HFFc6 (cell line): ENCODE measurements around the gene KCNMA1. TPM values are rescaled to one million over a fixed set of nuclear protein-coding genes. Genes with fewer than 3 reads are reported as not detected.

Experiments
- DNase-seq: peaks from one replicate; pipeline ENCODE4 v3.0.0-alpha.2; 2018
- H3K27ac Mint-ChIP-seq: 2 replicates; pipeline ENCODE4 v1.8.0; 2020; ENCODE audit warnings: mild to moderate bottlenecking, mixed read lengths
- H3K27me3 Mint-ChIP-seq: 2 replicates; pipeline ENCODE4 v1.8.0; 2021; ENCODE audit warnings: mild to moderate bottlenecking, moderate library complexity, mixed read lengths; ENCODE audit not compliant: insufficient read depth
- H3K36me3 Mint-ChIP-seq: 2 replicates; pipeline ENCODE4 v1.8.0; 2021; ENCODE audit warnings: low read depth, mixed read lengths
- H3K4me1 Mint-ChIP-seq: 2 replicates; pipeline ENCODE4 v1.8.0; 2020; ENCODE audit warnings: low read depth, mixed read lengths
- H3K4me3 Mint-ChIP-seq: 2 replicates; pipeline ENCODE4 v1.8.0; 2020; ENCODE audit warnings: mild to moderate bottlenecking, moderate library complexity, mixed read lengths
- H3K9me3 Mint-ChIP-seq: 2 replicates; pipeline ENCODE4 v1.8.0; 2020; ENCODE audit warnings: mild to moderate bottlenecking, mixed read lengths
- total RNA-seq, 6 experiments: library from RNA; stranded (reverse); fragmentation: NEBNext Ultra II Directional; extraction: Animal tissue kit (Norgen Biotek cat#: 25700); gene quantifications; 2 replicates in 1 of 6; 3 replicates in 5 of 6; pipeline ENCODE4 v1.2.3, GENCODE V29; 2021
- TF ChIP-seq, protein P1 (sequence below): fragments of 200-600 bp; sonication (generic); IDR thresholded peaks from 2 replicates; pipeline ENCODE4 v1.5.0; 2021; ENCODE audit warnings: antibody characterized with exemption, mild to moderate bottlenecking

KCNMA1 gene
- total RNA-seq, 6 experiments from 2014 or later: 87.1 to 191 (median 93.5) TPM

DNA sequence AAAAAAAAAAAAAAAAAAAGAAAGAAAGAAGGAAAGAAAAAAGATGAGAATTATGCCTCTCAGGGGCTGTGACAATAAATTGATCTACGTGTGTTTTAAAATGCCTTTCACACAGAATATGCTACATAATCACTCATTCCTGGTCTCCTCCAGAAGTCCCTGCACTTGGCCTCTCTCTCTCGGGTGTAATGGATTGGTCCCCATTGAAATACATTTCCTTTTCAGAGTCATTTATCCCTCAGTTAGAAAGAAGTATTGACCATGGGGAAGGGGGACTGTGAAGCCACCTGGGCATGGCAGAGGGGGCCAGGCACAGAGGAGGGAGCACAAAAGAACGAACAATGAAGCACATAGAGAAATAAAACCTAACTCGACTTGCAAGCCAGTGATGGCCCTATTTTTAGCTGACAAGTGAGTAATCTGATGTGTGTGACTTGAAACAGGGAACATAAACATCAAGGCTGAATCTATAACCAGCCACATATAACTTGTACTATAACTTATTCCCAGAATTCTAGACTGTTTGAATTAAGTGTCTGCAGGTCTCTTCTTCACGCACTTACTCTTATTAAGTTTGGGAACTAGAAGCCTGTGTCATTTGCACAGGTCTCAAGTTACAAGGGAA, 490.8 kb downstream of the KCNMA1 start:
- TF ChIP-seq, protein P1, sequence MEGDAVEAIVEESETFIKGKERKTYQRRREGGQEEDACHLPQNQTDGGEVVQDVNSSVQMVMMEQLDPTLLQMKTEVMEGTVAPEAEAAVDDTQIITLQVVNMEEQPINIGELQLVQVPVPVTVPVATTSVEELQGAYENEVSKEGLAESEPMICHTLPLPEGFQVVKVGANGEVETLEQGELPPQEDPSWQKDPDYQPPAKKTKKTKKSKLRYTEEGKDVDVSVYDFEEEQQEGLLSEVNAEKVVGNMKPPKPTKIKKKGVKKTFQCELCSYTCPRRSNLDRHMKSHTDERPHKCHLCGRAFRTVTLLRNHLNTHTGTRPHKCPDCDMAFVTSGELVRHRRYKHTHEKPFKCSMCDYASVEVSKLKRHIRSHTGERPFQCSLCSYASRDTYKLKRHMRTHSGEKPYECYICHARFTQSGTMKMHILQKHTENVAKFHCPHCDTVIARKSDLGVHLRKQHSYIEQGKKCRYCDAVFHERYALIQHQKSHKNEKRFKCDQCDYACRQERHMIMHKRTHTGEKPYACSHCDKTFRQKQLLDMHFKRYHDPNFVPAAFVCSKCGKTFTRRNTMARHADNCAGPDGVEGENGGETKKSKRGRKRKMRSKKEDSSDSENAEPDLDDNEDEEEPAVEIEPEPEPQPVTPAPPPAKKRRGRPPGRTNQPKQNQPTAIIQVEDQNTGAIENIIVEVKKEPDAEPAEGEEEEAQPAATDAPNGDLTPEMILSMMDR: no peak
- Mint-ChIP-seq H3K27ac (no peak overlapping the region), H3K9me3 (no peaks in the 10 kb centered on the region), H3K4me1 (peaks cover 42% of the 10 kb centered on the region), H3K4me3 (no peak overlapping the region), H3K27me3 (no peaks in the 10 kb centered on the region; the same call in 1 of the 2 replicates), H3K36me3 (0 out of 2 replicates have a peak, but pooled peaks cover 4% of the 10 kb centered on the region)
- no peak for DNase-seq

DNA sequence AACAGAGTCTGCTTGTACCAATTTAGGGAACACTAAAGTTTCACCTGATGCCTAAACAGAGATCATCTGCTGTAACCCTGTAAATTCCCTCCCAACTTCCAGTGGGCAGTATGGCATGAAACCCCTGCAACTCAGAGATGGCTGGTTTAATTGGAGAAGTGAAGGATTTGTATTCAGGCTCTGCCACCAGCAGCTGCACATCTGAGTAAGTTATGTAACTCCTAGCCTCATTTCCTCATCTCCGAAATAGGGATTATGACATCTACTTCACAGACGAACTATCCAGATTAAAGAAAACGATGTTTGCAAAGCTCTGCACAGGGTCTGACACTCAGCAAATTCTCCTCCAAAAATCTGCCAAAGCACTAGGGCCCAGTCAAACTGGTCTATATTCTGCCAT, 493.0 kb downstream of the KCNMA1 start:
- Mint-ChIP-seq H3K27ac (no peak overlapping the region), H3K4me1 (peaks cover 23% of the 10 kb centered on the region), H3K4me3 (no peak overlapping the region), H3K9me3 (no peaks in the 10 kb centered on the region), H3K27me3 (no peaks in the 10 kb centered on the region; the same call in 1 of the 2 replicates), H3K36me3 (0 out of 2 replicates have a peak, but pooled peaks cover 3% of the 10 kb centered on the region)
- TF ChIP-seq, protein P1: no peak
- DNase-seq: no peak

DNA sequence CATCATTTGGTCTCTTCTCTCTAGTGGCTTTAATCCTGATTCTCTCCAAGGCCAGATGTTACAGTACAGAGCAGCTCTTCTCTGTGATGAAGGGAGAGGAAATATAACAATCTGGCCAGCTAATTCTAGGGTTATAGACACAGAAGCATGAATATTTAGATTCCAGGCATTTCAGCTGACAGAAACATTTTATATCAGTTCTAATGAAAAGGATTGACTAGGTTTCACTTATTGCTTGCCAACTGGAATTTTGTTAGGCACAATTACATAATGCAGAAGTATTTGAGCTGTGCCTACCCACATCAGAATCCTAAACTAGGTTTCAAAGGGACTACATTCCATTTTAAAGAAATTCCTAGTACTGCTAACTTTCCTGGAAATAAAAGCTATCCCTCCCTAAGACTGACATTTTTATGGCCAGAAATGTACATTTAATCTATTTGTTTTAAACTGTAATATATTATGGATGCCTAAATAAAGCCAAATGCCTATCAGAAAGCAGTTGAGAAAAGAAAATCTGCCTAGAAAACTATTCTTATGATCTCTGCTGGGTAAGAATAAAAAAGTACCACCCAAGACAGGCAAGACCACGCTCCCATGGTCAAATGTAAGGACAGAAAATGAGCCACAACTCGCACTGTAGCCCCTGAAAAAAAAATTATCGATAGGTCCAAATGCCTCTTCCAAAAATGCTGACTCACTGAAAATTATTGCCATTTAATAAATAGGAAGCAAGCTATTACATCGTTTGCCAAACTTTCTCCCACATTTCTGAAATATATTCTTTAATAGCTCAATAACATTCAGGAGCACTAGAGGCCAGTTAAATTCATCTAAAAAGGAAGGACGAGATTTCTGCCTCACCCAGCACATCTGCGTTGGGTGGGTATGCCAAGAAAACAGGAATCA, 498.1 kb downstream of the KCNMA1 start:
- H3K27me3 Mint-ChIP-seq: no peaks in the 10 kb centered on the region; the same call in 1 of the 2 replicates
- H3K4me3 Mint-ChIP-seq: no peak overlapping the region
- no peaks in the 10 kb centered on the region for H3K36me3 Mint-ChIP-seq
- TF ChIP-seq, protein P1: no peak
- no peaks in the 10 kb centered on the region for H3K9me3 Mint-ChIP-seq
- no peak for DNase-seq
- H3K4me1 Mint-ChIP-seq: peaks cover 23% of the 10 kb centered on the region
- H3K27ac Mint-ChIP-seq: no peak overlapping the region

DNA sequence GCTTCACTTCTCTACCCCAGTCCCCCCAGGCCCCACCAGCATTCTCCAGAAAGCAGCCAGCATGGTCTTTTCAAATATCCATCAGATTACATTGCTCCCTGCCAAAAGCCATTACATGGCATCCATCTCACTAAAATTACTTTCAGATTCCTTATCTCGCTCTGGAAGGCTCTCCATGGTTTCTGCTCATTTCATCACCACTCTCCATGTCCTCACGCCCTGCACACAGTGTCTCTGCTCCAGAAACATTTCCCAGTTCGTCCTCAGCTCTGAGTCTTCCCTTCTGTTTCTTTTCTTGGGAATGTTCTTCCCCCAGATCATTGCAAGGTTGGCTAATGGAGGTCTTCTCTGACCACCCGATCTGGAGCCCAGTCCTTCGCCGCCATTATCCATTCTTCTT, 499.1 kb downstream of the KCNMA1 start:
- no peak overlapping the region for H3K4me3 Mint-ChIP-seq
- no peaks in the 10 kb centered on the region for H3K36me3 Mint-ChIP-seq
- no peak for DNase-seq
- peaks cover 29% of the 10 kb centered on the region for H3K4me1 Mint-ChIP-seq
- H3K27me3 Mint-ChIP-seq: no peaks in the 10 kb centered on the region; the same call in 1 of the 2 replicates
- H3K9me3 Mint-ChIP-seq: no peaks in the 10 kb centered on the region
- TF ChIP-seq, protein P1: no peak
- no peak overlapping the region for H3K27ac Mint-ChIP-seq

DNA sequence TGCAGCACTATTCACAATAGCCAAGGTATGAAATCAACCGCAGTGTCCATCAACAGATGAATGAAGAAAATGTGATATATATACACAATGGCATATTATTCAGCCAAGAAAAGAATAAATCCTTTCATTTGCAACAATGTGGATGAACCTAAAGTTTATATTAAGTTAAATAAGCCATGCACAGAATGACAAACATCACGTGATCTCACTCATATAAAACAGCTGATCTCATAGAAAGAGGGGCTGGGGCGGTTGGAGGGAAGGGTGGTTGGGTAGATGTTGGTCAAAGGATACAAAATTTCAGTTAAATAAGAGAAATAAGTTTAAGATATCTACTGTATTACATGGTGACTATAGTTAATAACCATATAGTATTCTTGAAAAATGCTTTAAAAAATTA, 502.1 kb downstream of the KCNMA1 start:
- H3K9me3 Mint-ChIP-seq: no peaks in the 10 kb centered on the region
- no peaks in the 10 kb centered on the region for H3K36me3 Mint-ChIP-seq
- H3K4me1 Mint-ChIP-seq: peaks cover 39% of the 10 kb centered on the region
- no peaks in the 10 kb centered on the region; the same call in 1 of the 2 replicates for H3K27me3 Mint-ChIP-seq
- no peak for DNase-seq
- TF ChIP-seq, protein P1: no peak
- H3K4me3 Mint-ChIP-seq: no peak overlapping the region
- H3K27ac Mint-ChIP-seq: no peak overlapping the region
